ENCODE results near the gene SLC25A30. TPM values are rescaled to one million over a fixed set of nuclear protein-coding genes. Genes with fewer than 3 reads are reported as not detected.
A peak's percentile ranks its signal among the peaks of the same experiment; 100 is the strongest.

The SLC25A30 gene
- total RNA-seq, 1 experiment from 2014 or later, result 6.3 TPM

- Histone ChIP-seq H3K4ac (ENCODE audit: low read depth, low read length) (no peak overlapping the region), H3K4me1 (ENCODE audit: insufficient read depth, low read length) (no peaks in the 10 kb centered on the region), H3K27me3 (ENCODE audit: insufficient read depth, low read length) (no peaks in the 10 kb centered on the region), H3K27ac (ENCODE audit: insufficient read length, low read depth, low read length) (no peak overlapping the region), H3K9ac (ENCODE audit: extremely low read depth, insufficient read length, low read length) (no peak overlapping the region), H3K9me3 (ENCODE audit: control insufficient read depth, low read depth, low read length) (no peaks in the 10 kb centered on the region), H2AFZ (ENCODE audit: low read length) (no peak overlapping the region), H3K56ac (ENCODE audit: insufficient read length, low read depth, low read length) (no peak overlapping the region), H4K5ac (ENCODE audit: insufficient read length, low read depth, low read length) (no peak overlapping the region), H2BK15ac (ENCODE audit: low read depth, low read length) (no peak overlapping the region), H2BK20ac (ENCODE audit: low read depth, low read length, poor library complexity, severe bottlenecking) (no peak overlapping the region), H3K23me2 (ENCODE audit: insufficient read length, low read depth, low read length, poor library complexity, severe bottlenecking) (no peaks in the 10 kb centered on the region), H3K14ac (ENCODE audit: insufficient read depth, low read length) (no peak overlapping the region), H3K23ac (ENCODE audit: insufficient read length, low read depth, low read length) (no peak overlapping the region), H3K4me2 (ENCODE audit: insufficient read depth, insufficient read length, low read length) (no peak overlapping the region), H2BK12ac (ENCODE audit: insufficient read length, low read depth, low read length) (no peak overlapping the region), H3K18ac (ENCODE audit: insufficient read length, low read depth, low read length) (no peak overlapping the region), H2BK120ac (ENCODE audit: low read depth, low read length, poor library complexity, severe bottlenecking) (no peak overlapping the region), H2AK5ac (ENCODE audit: insufficient read length, low read length) (no peak overlapping the region), H4K91ac (ENCODE audit: insufficient read length, low read depth, low read length) (no peak overlapping the region), H3T11ph (ENCODE audit: low read length) (no peak overlapping the region), H2BK5ac (ENCODE audit: insufficient read length, low read length) (no peak overlapping the region), H3K79me1 (ENCODE audit: insufficient read depth, low read depth, low read length, poor library complexity, severe bottlenecking) (no peaks in the 10 kb centered on the region), H4K8ac (replicated peaks; ENCODE audit: insufficient read length, low read depth, low read length) (no peak overlapping the region), H3K79me2 (ENCODE audit: insufficient read depth, low read length) (no peaks in the 10 kb centered on the region), H4K20me1 (ENCODE audit: control insufficient read depth, insufficient read depth, insufficient read length) (no peaks in the 10 kb centered on the region)
- no peaks in the 10 kb centered on the region for H3K27me3 Mint-ChIP-seq (ENCODE audit: low read depth)
- WGBS (ENCODE audit: extremely low coverage, insufficient read length, low lambda C conversion rate), result no CpG with 5 or more reads among the region's 7 CpGs
- H3K36me3 Mint-ChIP-seq (ENCODE audit: insufficient read depth in 1 of 3, low read depth in 3 of 3), result peaks cover 25 to 48% (median 48%) of the 10 kb centered on the region in 3 experiments
- peak overlapping the region in 2 of 3 experiments; percentile 34 to 74; a peak in 2 of 7 replicates for H3K27ac Mint-ChIP-seq
- peaks cover 0 to 3% of the 10 kb centered on the region in 2 experiments; a peak in 1 of 4 replicates for H3K4me1 Mint-ChIP-seq
- H3K4me3 Mint-ChIP-seq, result no peak overlapping the region
- TF ChIP-seq CTCF (conservative IDR thresholded peaks at IDR 0.05), result no peak
- peaks cover 0 to 3% of the 10 kb centered on the region in 2 experiments; a peak in 1 of 5 replicates for H3K9me3 Mint-ChIP-seq
- no peak for DNase-seq
These were observed 61.1 kb downstream of the SLC25A30 start for GRCh38 chr13:45356966-45357672.
